ENCODE results near the gene MOV10L1.

MOV10L1 gene

DNA sequence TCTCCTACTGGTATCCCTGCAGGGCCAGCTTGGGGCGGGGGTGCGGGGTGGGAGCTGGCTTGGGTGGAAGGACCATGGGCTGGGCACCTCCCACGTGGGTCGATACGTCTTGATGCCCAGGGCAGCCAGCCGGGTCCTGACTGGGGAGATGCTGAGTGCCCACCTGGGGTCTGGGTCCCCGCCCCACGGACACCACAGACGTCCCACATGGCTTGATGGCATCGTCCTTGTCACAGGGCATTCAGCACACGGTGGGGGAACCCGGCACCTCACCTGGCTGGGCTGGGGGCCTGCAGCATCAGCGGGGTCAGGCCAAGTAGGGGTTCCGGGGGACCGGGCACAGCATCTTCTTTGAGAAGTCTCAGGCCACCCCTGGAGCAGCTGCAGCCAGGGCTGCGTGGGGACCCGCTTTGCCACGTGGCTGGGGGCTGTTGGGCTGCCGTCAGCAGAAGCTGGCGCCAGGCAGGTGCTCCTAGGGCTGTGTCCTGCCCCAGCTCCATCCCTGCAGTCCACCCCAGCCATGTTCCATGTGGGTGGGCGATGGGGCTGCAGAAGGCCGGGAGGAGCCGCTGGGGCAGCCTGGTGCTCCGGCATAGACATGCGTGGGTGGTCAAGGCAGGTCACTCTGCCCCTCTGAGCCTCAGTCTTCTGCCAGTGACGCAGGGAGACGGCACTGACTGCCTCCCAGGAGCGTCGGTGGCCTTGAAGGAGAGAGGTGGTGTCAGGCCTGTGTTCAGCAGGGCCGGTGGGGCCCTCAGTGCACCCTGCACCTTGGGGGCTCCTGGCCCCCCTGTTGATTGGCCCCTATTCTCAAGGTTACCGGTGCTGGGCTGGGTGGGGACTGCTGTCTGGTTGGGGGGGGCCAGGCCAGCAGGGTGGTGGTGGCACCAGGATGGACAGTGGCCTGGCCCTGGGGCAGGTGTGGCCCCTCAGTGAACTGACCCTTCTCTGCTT, 119.4 kb downstream of the MOV10L1 start:
- Histone ChIP-seq H3K9me3 (ENCODE audit: control insufficient read depth, insufficient read depth, low read length) (no peaks in the 10 kb centered on the region), H3K4me1 (ENCODE audit: insufficient read depth, low read length) (no peaks in the 10 kb centered on the region), H3K9ac (ENCODE audit: low read depth, low read length) (no peak overlapping the region), H3K36me3 (ENCODE audit: insufficient read depth, low read length) (peaks cover 15% of the 10 kb centered on the region; the same call in 1 of the 2 replicates)

DNA sequence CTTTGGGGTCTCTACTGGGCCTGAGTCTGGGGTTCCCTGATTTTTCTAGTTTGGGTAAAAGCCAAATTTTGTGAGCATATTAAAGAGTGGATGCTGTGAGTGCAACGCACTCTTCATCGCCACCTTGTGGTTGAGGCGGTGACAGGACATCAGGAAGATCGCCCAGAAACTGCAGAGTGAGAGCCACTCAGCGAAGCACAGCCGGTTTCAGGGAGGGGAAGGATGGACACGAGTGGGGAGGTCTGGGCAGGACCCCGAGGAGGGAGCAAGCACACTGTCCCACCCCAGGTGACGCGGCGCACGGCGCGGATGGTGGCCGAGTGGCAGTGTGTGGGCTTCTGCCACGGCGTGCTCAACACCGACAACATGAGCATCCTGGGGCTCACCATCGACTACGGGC, 120.1 kb downstream of the MOV10L1 start:
- Histone ChIP-seq H3K36me3 (ENCODE audit: insufficient read depth, low read length) (peaks cover 15% of the 10 kb centered on the region; the same call in 1 of the 2 replicates), H3K9ac (ENCODE audit: low read depth, low read length) (no peak overlapping the region), H3K4me1 (ENCODE audit: insufficient read depth, low read length) (no peaks in the 10 kb centered on the region), H3K9me3 (ENCODE audit: control insufficient read depth, insufficient read depth, low read length) (no peaks in the 10 kb centered on the region)

DNA sequence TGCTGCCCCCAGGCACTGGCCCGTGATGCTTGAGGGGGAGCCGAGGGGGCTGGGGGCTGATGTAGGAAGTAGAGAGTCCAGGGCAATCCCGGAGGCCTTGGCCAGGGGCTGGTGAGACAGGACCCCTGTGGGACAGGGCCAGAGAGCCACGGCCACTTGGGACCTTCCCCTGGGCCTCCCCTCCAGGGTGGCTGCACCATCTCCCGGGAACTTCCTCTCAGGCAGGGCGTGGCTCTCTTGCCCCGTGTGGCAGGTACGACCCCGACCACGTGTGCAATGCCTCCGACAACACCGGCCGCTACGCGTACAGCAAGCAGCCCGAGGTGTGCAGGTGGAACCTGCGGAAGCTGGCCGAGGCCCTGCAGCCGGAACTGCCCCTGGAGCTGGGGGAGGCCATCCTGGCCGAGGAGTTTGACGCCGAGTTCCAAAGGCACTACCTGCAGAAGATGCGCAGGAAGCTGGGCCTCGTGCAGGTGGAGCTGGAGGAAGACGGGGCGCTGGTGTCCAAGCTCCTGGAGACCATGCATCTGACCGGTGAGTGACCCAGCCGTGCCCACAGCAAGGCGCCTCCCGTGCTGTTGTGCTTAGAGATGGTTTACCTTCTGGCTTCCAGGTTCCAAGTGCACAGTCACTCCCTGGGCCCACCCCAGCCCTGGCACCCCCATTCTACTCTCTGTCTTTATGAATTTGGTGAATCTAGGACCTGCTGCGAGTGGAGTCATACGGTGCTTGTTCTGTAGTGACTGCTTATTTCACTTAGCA, 120.8 kb downstream of the MOV10L1 start:
- peaks cover 15% of the 10 kb centered on the region; the same call in 1 of the 2 replicates for H3K36me3 ChIP-seq (ENCODE audit: insufficient read depth, low read length)
- H3K9me3 ChIP-seq (ENCODE audit: control insufficient read depth, insufficient read depth, low read length): no peaks in the 10 kb centered on the region
- no peaks in the 10 kb centered on the region for H3K4me1 ChIP-seq (ENCODE audit: insufficient read depth, low read length)
- no peak overlapping the region for H3K9ac ChIP-seq (ENCODE audit: low read depth, low read length)

DNA sequence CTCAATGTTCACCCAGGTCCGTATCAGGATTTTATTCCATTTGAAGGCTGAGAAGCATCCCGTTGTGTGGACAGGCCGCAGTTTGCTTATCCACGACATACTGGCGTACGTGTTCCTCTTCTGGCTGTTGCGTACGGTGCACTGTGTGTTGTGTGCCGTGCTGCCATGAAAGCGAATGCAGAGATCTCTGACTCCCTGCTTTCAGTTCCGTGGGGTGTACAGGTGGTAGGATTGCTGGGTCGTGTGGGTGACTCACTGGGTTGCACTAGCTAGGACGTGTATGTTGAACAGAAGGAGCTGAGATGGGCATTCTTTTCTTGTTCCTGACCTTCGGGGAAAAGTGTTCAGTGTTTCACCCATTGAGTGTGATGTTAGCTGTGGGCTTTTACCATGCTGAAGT, 121.3 kb downstream of the MOV10L1 start:
- H3K36me3 ChIP-seq (ENCODE audit: insufficient read depth, low read length): peaks cover 15% of the 10 kb centered on the region; the same call in 1 of the 2 replicates

More for the DNA sequence above, 121.3 kb downstream of the MOV10L1 start:
- Histone ChIP-seq H3K4me1 (ENCODE audit: insufficient read depth, low read length) (no peaks in the 10 kb centered on the region), H3K9ac (ENCODE audit: low read depth, low read length) (no peak overlapping the region), H3K9me3 (ENCODE audit: control insufficient read depth, insufficient read depth, low read length) (no peaks in the 10 kb centered on the region)

Data from ES-I3 (cell line).